Bronchial epithelial cell (primary cell): ENCODE results near the gene MTFP1. TPM values are rescaled to one million over a fixed set of nuclear protein-coding genes. Genes with fewer than 3 reads are reported as not detected.
"Not testable (repeated sequence)": the region's sequence is repeated elsewhere in the genome, so short reads cannot be mapped to it uniquely, and the experiment has no call there.

Experiments used
- DNase-seq: peaks from one replicate; pipeline ENCODE4 v3.0.0-alpha.2; 2010; ENCODE audit warnings: low read depth
- FAIRE-seq: peaks from 2 replicates; lab custom pipeline; 2011; peaks lifted over from hg19 to GRCh38; lab: Jason Lieb, UNC
- H3K27me3 ChIP-seq: 2 replicates; pipeline ENCODE4 v1.5.1; 2011; ENCODE audit warnings: low read length; ENCODE audit not compliant: control insufficient read depth, insufficient read depth
- H3K36me3 ChIP-seq: 2 replicates; pipeline ENCODE4 v1.5.1; 2011; ENCODE audit warnings: low read length; ENCODE audit not compliant: control insufficient read depth, insufficient read depth
- H3K4me3 ChIP-seq: 2 replicates; pipeline ENCODE4 v1.5.1; 2011; ENCODE audit warnings: mild to moderate bottlenecking, low read depth, low read length, control low read depth
- CTCF ChIP-seq: IDR thresholded peaks from 2 replicates; pipeline ENCODE4 v1.5.1; 2011; ENCODE audit warnings: mild to moderate bottlenecking, moderate library complexity, low read length, control low read depth, inconsistent platforms; ENCODE audit not compliant: insufficient read depth, severe bottlenecking
- total RNA-seq: library from RNA; depleted of rRNA; stranded (reverse); fragments of >200 nt; gene quantifications from 2 replicates; pipeline ENCODE4 v1.2.1, GENCODE V29; 2014

Gene MTFP1
- total RNA-seq, 1 donor from 2014 or later = 53.2 TPM

GRCh38 chr22:30457981-30458380 is 32.4 kb downstream of the MTFP1 start:
- FAIRE-seq = no peak
- Histone ChIP-seq H3K27me3 (no peaks in the 10 kb centered on the region), H3K36me3 (no peaks in the 10 kb centered on the region), H3K4me3 (no peak overlapping the region)
- no peak for TF ChIP-seq CTCF
- DNase-seq = peak; percentile 8

- FAIRE-seq = no peak
- peak; percentile 30 for DNase-seq
- Histone ChIP-seq H3K4me3 (no peak overlapping the region), H3K36me3 (no peaks in the 10 kb centered on the region), H3K27me3 (no peaks in the 10 kb centered on the region)
- TF ChIP-seq CTCF = no peak
Measured at GRCh38 chr22:30459181-30460052, 33.8 kb downstream of the MTFP1 start.

- DNase-seq (no peak), FAIRE-seq (no peak)
- no peak for TF ChIP-seq CTCF
- no peak overlapping the region for H3K4me3 ChIP-seq
- H3K36me3 ChIP-seq = no peaks in the 10 kb centered on the region
- no peaks in the 10 kb centered on the region for H3K27me3 ChIP-seq
Measured at GRCh38 chr22:30460147-30460546, 34.6 kb downstream of the MTFP1 start.

- H3K36me3 ChIP-seq, H3K4me3 ChIP-seq, H3K27me3 ChIP-seq, FAIRE-seq, DNase-seq: not testable (repeated sequence)
Measured at GRCh38 chr22:30460555-30460954, 35.0 kb downstream of the MTFP1 start.

- no peak for TF ChIP-seq CTCF
- no peak overlapping the region for H3K4me3 ChIP-seq
- DNase-seq = no peak
- H3K27me3 ChIP-seq = peaks cover 10% of the 10 kb centered on the region
- FAIRE-seq = no peak
- no peaks in the 10 kb centered on the region for H3K36me3 ChIP-seq
Measured at GRCh38 chr22:30469165-30469564, 43.6 kb downstream of the MTFP1 start.

- TF ChIP-seq CTCF = no peak
- Histone ChIP-seq H3K27me3 (peaks cover 12% of the 10 kb centered on the region), H3K4me3 (no peak overlapping the region), H3K36me3 (no peaks in the 10 kb centered on the region)
- no peak for DNase-seq
- no peak for FAIRE-seq
Measured at GRCh38 chr22:30470655-30471054, 45.1 kb downstream of the MTFP1 start.
